H9 (cell line): Measurements from ENCODE around the gene KRTAP10-8. TPM values are rescaled to one million over a fixed set of nuclear protein-coding genes. Genes with fewer than 3 reads are reported as not detected.
"Not testable (repeated sequence)": the region's sequence is repeated elsewhere in the genome, so short reads cannot be mapped to it uniquely, and the experiment has no call there.

Source experiments
- DNase-seq: peaks from one replicate; pipeline ENCODE4 v3.0.0-alpha.2; 2017
- H2AFZ ChIP-seq: one replicate; pipeline ENCODE4 v1.6.1; 2013; ENCODE audit warnings: mild to moderate bottlenecking, low read length, control low read depth, moderate library complexity
- H2AK5ac ChIP-seq: 2 replicates; pipeline ENCODE4 v1.6.1; 2013; ENCODE audit warnings: low read length, control low read depth, mixed read lengths; ENCODE audit not compliant: insufficient read length
- H2BK120ac ChIP-seq: one replicate; pipeline ENCODE4 v1.6.1; 2013; ENCODE audit warnings: low read depth, mild to moderate bottlenecking, low read length, control low read depth, inconsistent platforms; ENCODE audit not compliant: poor library complexity, severe bottlenecking
- H2BK12ac ChIP-seq: 2 replicates; pipeline ENCODE4 v1.6.1; 2013; ENCODE audit warnings: low read length, control low read depth, mixed read lengths, low read depth; ENCODE audit not compliant: insufficient read length
- H2BK15ac ChIP-seq: 2 replicates; pipeline ENCODE4 v1.6.1; 2013; ENCODE audit warnings: low read depth, low read length, control low read depth
- H2BK20ac ChIP-seq: one replicate; pipeline ENCODE4 v1.6.1; 2013; ENCODE audit warnings: low read depth, mild to moderate bottlenecking, low read length, control low read depth, inconsistent platforms; ENCODE audit not compliant: poor library complexity, severe bottlenecking
- H2BK5ac ChIP-seq: 2 replicates; pipeline ENCODE4 v1.6.1; 2013; ENCODE audit warnings: low read length, control low read depth, mixed read lengths; ENCODE audit not compliant: insufficient read length
- H3K14ac ChIP-seq: 2 replicates; pipeline ENCODE4 v1.6.1; 2013; ENCODE audit warnings: low read length, control low read depth; ENCODE audit not compliant: insufficient read depth
- H3K18ac ChIP-seq: 2 replicates; pipeline ENCODE4 v1.6.1; 2013; ENCODE audit warnings: low read depth, mild to moderate bottlenecking, mixed read lengths, low read length, control low read depth; ENCODE audit not compliant: insufficient read length
- H3K23ac ChIP-seq: 2 replicates; pipeline ENCODE4 v1.6.1; 2013; ENCODE audit warnings: low read length, control low read depth, mixed read lengths, low read depth; ENCODE audit not compliant: insufficient read length
- H3K23me2 ChIP-seq: 2 replicates; pipeline ENCODE4 v1.6.1; 2013; ENCODE audit warnings: low read depth, mild to moderate bottlenecking, mixed read lengths, low read length, control low read depth; ENCODE audit not compliant: insufficient read length, poor library complexity, severe bottlenecking
- H3K27ac ChIP-seq: 2 replicates; pipeline ENCODE4 v1.5.1; 2013; ENCODE audit warnings: low read length, control low read depth, mixed read lengths, low read depth; ENCODE audit not compliant: insufficient read length
- H3K27me3 ChIP-seq: 2 replicates; pipeline ENCODE4 v1.6.1; 2013; ENCODE audit warnings: low read length, control low read depth, inconsistent platforms; ENCODE audit not compliant: insufficient read depth
- H3K4ac ChIP-seq: 2 replicates; pipeline ENCODE4 v1.6.1; 2013; ENCODE audit warnings: low read depth, mild to moderate bottlenecking, control low read depth, inconsistent platforms, low read length, moderate library complexity
- H3K4me1 ChIP-seq: 2 replicates; pipeline ENCODE4 v1.6.1; 2013; ENCODE audit warnings: low read length, control low read depth, inconsistent platforms; ENCODE audit not compliant: insufficient read depth
- H3K4me2 ChIP-seq: 2 replicates; pipeline ENCODE4 v1.6.1; 2013; ENCODE audit warnings: low read length, control low read depth, mixed read lengths; ENCODE audit not compliant: insufficient read length, insufficient read depth
- H3K56ac ChIP-seq: 2 replicates; pipeline ENCODE4 v1.6.1; 2013; ENCODE audit warnings: low read depth, mild to moderate bottlenecking, mixed read lengths, low read length, control low read depth; ENCODE audit not compliant: insufficient read length
- H3K79me1 ChIP-seq: 2 replicates; pipeline ENCODE4 v1.6.1; 2013; ENCODE audit warnings: low read depth, mild to moderate bottlenecking, moderate library complexity, low read length, control low read depth, inconsistent platforms; ENCODE audit not compliant: insufficient read depth, poor library complexity, severe bottlenecking
- H3K79me2 ChIP-seq: 2 replicates; pipeline ENCODE4 v1.6.1; 2013; ENCODE audit warnings: low read length, control low read depth, inconsistent platforms; ENCODE audit not compliant: insufficient read depth
- H3K9ac ChIP-seq: 2 replicates; pipeline ENCODE4 v1.6.1; 2013; ENCODE audit warnings: low read length, control low read depth, mixed read lengths; ENCODE audit not compliant: insufficient read length; ENCODE audit errors: extremely low read depth
- H3K9me3 ChIP-seq: one replicate; pipeline ENCODE4 v1.6.1; 2013; ENCODE audit warnings: low read depth, low read length, inconsistent platforms; ENCODE audit not compliant: control insufficient read depth
- H3T11ph ChIP-seq: one replicate; pipeline ENCODE4 v1.6.1; 2013; ENCODE audit warnings: mild to moderate bottlenecking, low read length, control low read depth, inconsistent platforms
- H4K20me1 ChIP-seq: one replicate; pipeline ENCODE4 v1.6.1; 2013; ENCODE audit not compliant: control insufficient read depth, insufficient read length, insufficient read depth
- H4K5ac ChIP-seq: 2 replicates; pipeline ENCODE4 v1.6.1; 2013; ENCODE audit warnings: low read depth, mild to moderate bottlenecking, mixed read lengths, low read length, control low read depth; ENCODE audit not compliant: insufficient read length
- H4K8ac ChIP-seq: replicated peaks from 2 replicates; pipeline ENCODE4 v1.6.1; 2013; ENCODE audit warnings: low read length, control low read depth, mixed read lengths, low read depth; ENCODE audit not compliant: insufficient read length
- H4K91ac ChIP-seq: 2 replicates; pipeline ENCODE4 v1.6.1; 2013; ENCODE audit warnings: low read depth, mild to moderate bottlenecking, moderate library complexity, mixed read lengths, low read length, control low read depth; ENCODE audit not compliant: insufficient read length
- H3K27ac Mint-ChIP-seq, 3 experiments: 2 replicates in 2 of 3; 3 replicates in 1 of 3; pipeline ENCODE4 v1.8.0; 2020 to 2021; ENCODE audit warnings: mixed read lengths in 3 of 3, mild to moderate bottlenecking in 1 of 3, moderate library complexity in 1 of 3
- H3K27me3 Mint-ChIP-seq: 2 replicates; pipeline ENCODE4 v1.8.0; 2021; ENCODE audit warnings: low read depth, mild to moderate bottlenecking, moderate library complexity, mixed read lengths
- H3K36me3 Mint-ChIP-seq, 3 experiments: 2 replicates in 2 of 3; 3 replicates in 1 of 3; pipeline ENCODE4 v1.8.0; 2020 to 2021; ENCODE audit warnings: low read depth in 3 of 3, mixed read lengths in 3 of 3; ENCODE audit not compliant: insufficient read depth in 1 of 3
- H3K4me1 Mint-ChIP-seq, 2 experiments: 2 replicates each; pipeline ENCODE4 v1.8.0; 2020; ENCODE audit warnings: mixed read lengths in 2 of 2
- H3K4me3 Mint-ChIP-seq, 2 experiments: 2 replicates in 1 of 2; 3 replicates in 1 of 2; pipeline ENCODE4 v1.8.0; 2020 to 2021; ENCODE audit warnings: mild to moderate bottlenecking in 2 of 2, mixed read lengths in 2 of 2, moderate library complexity in 1 of 2
- H3K9me3 Mint-ChIP-seq, 2 experiments: 2 replicates in 1 of 2; 3 replicates in 1 of 2; pipeline ENCODE4 v1.8.0; 2020; ENCODE audit warnings: mild to moderate bottlenecking in 2 of 2, mixed read lengths in 2 of 2, moderate library complexity in 1 of 2
- WGBS: extraction: QIAGEN DNeasy Blood & Tissue Kit; methylation state at CpG from one replicate; pipeline ENCODE4 v1.1.7; 2013; ENCODE audit warnings: missing lambda C conversion rate, low lambda C conversion rate, mixed read lengths; ENCODE audit not compliant: insufficient read length; ENCODE audit errors: extremely low coverage; 5-methylcytosine and 5-hydroxymethylcytosine counted together
- total RNA-seq: library from RNA; stranded (reverse); gene quantifications from 2 replicates; pipeline ENCODE4 v1.2.1, GENCODE V29; 2021

The KRTAP10-8 gene
- total RNA-seq, 1 experiment from 2014 or later: not detected

- H4K8ac ChIP-seq, H3K27ac ChIP-seq, H3K14ac ChIP-seq, H3K18ac ChIP-seq, H3K79me2 ChIP-seq, H2BK120ac ChIP-seq, H2AK5ac ChIP-seq, H3T11ph ChIP-seq, H3K56ac ChIP-seq, H2BK15ac ChIP-seq, H4K5ac ChIP-seq, H3K4me2 ChIP-seq, H3K23me2 ChIP-seq, H3K36me3 Mint-ChIP-seq, DNase-seq, H4K20me1 ChIP-seq, H3K9me3 ChIP-seq, H3K9ac ChIP-seq, H2AFZ ChIP-seq, H2BK20ac ChIP-seq, H4K91ac ChIP-seq, H3K79me1 ChIP-seq, H2BK5ac ChIP-seq, H3K4ac ChIP-seq, H3K4me3 Mint-ChIP-seq, H2BK12ac ChIP-seq, H3K27me3 ChIP-seq, H3K4me1 ChIP-seq, H3K23ac ChIP-seq, H3K9me3 Mint-ChIP-seq: not testable (repeated sequence)
- H3K27me3 Mint-ChIP-seq: peaks cover 10% of the 10 kb centered on the region
- H3K27ac Mint-ChIP-seq: peak overlapping the region in 1 of 3 experiments; percentile 71; a peak in 1 of 7 replicates
- whole genome bisulfite sequencing: no CpG with 5 or more reads among the region's 21 CpGs
- H3K4me1 Mint-ChIP-seq: peaks cover 9 to 11% of the 10 kb centered on the region in 2 experiments
Measured at GRCh38 chr21:44638506-44639330, 26.8 kb downstream of the KRTAP10-8 start.
